ENCODE results near the gene SPTSSB. TPM values are rescaled to one million over a fixed set of nuclear protein-coding genes. Genes with fewer than 3 reads are reported as not detected.

The SPTSSB gene
- total RNA-seq, 4 donors from 2014 or later, result 0.39 to 0.74 TPM; not detected in 2

Other genes with a start within 250 kb of the SPTSSB start
- gene NMD3, start 150.2 kb downstream of the SPTSSB start, total RNA-seq, result 10 to 100 TPM; 26.1 to 72.8 (median 51.8) TPM
- not detected for gene OTOL1, start 125.3 kb upstream of the SPTSSB start, total RNA-seq

Measured in gastroesophageal sphincter (tissue), 4 donors.